CD4-positive, alpha-beta T cell treated with Interleukin-6 at 100 ng/mL for 8 hours (primary cell): ENCODE data around the gene GPM6B.

Experiments used
- DNase-seq: peaks from one replicate; pipeline ENCODE4 v3.0.0-alpha.2; 2020; ENCODE audit warnings: mixed read lengths, low spot score

GPM6B gene, protein sequence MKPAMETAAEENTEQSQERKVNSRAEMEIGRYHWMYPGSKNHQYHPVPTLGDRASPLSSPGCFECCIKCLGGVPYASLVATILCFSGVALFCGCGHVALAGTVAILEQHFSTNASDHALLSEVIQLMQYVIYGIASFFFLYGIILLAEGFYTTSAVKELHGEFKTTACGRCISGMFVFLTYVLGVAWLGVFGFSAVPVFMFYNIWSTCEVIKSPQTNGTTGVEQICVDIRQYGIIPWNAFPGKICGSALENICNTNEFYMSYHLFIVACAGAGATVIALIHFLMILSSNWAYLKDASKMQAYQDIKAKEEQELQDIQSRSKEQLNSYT

DNA sequence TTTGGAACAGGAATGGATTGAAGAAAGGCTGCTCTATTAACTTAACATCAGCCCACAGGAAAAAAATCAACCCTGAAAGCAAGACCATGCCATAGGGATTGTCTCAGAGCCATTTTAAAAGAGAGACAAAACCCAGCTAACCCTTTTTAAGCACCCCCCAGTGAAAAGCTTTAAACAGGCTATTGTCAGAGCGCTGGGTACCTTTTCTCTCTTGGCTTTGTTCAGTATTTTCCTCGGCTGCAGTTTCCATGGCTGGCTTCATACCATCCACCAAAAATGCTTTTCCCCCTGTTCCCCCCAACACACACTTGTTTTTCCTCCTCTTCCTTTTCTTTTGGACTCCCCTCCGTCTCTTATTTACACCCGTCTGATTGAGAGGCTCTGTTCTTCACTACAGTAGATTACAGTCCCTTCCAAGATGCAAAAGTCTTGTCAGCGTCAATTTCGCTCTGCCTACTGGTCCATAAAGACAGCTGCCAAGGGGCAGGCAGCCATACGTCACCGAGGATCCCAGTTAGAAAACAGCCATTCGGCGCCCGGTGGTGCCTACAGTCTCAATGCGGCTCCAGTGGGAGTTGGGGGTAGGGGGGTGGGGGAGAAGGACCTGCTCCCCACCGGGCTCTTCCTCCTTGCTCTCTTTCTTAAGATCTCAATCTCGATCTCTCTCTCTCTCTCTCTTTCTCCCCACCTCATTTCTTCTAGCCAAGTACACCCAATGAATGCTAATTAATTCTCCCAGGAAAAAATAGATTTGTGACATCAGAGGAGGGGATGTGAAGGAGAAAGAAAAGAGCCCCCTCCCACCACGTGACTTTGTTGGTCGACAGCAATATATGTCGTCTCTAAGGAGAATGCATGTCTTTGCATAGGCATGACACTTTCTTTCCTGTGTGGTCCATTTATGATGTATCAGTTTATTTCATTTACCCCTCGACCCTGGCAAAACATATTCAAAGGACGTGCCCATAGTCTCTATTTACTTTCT lies at the start of gene GPM6B:
GPM6B (minus strand) TSS at position 451 of the 985 bp plus-strand sequence; CDS start at position 262, 189 bp downstream.
- DNase-seq, result no peak

DNA sequence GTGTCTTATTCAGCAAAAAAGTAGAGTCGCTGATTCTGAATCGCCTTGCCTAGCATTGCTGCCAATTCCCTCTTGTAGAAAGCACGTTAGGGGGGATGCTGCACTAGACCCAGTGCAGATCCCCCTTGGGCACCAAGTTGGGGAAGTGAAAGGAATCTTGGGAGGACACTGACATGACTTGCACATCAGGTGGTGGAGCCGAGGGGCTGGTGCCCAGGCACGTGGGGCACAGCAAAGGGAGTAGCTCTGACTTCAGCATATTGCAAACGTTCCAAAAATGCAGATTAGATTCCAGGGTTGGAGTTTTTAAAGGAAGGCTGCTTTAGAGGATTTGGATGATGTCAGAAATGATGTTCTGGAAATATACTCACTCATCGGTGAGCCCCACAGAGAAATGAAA lies 47.4 kb upstream of the GPM6B start:
- DNase-seq, result no peak

DNA sequence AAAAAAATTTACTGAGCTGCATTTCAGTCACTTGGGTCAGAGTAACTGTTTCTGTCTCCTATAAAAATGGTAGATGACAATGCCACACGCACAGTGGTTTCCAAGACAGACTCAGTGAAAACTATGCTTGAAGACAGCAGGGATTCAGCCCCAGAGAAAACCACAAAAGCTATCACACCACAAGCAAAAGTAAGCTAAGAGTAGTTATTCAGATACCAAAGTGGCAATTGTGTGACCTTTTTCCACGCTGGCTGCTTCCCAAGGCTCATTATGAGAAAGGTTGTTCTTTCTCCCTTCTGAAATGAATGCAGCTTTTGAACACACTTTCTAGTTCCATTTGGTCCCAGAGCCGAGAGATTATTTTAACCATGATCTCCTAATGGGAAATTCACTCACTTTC lies 46.4 kb upstream of the GPM6B start:
- no peak for DNase-seq

DNA sequence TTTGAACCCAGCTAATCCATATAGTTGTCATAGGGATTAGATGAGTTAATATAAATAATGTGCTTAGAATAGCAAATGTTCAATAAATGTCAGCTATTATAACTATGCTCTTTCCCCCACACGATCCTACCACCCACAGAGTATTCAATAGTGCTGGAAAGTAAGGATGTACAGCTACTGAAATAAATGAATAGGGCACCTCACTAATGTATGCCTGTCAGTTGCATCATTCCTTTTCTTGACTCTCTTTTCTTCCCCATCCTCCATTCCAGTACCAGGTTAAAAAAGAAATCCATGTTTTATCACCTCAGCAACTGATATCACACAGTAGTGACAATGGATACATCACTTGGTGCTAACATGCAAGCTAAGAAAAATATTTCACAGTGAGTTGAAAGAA lies 42.8 kb upstream of the GPM6B start:
- no peak for DNase-seq

DNA sequence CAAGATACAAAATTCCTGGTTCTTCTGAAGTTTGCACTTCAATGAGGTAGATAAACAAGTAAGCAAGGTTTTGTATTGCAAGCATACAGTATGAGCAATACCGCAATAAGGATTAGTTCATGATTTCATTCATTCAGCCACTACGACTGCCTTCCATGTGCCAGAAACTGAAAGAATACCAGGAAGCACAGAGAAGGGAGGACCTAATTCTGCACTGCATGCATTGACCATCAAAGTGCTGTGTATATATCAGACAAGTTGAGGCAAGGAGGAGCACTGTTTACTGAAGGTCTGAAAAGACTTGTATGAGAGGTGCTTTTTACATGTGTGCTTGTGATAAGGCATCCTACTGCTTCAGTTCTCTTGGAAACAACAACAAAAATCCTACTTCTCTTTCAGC lies 40.9 kb upstream of the GPM6B start:
- DNase-seq, result no peak

DNA sequence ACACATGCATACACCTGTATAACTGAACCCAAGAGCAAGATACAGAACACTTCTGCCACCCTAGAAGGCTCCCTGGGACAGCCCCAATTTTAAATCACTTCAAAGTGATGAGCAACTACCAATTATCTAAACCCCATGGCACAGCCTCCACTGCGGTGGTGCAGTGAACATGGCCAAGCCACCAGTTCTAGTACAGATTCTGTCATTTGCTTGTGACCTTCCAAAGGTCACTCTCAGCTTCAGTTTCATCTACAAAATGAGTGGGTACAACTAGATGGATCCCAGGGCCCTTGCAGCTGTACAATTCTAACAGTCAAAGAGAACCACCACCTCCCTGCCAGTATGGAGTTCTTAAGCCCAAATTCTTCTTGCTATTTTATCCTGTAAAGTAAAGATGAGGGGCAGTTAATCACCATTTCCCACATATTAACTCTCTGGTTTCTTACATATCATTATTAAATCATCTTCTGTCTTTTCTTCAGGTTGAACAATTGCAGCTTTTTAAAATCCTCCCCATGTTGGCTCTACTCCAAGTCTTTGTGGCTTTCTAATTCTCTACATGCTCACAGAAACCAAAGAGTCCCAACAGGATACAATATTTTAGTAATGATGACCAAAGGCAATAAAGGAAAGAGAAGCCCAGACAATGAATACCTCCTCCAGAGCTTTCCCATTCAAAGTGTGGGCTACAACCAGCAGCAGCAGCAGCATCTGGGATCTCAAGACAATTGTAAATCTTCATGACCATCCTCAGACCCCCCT lies 39.0 kb upstream of the GPM6B start:
- DNase-seq, result no peak

DNA sequence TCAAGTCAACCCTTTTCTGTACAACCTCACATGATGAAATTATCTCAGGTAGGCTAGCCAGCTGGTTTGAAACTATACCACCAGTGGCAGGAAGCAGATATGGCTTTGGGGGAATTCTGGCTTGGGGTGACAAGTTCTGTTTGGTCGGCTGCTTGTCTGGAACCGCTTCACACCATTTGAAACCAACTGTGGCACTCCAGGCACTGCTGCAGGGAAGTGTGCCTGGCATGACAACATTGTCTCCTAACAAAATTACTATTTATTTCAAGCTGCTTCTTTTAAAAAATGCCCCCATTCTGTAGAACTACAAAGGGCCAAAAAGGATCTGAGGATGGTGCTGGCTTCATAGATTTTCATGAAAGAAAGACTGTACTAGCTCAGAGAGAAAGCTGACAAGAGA lies 37.1 kb upstream of the GPM6B start:
- DNase-seq, result no peak

DNA sequence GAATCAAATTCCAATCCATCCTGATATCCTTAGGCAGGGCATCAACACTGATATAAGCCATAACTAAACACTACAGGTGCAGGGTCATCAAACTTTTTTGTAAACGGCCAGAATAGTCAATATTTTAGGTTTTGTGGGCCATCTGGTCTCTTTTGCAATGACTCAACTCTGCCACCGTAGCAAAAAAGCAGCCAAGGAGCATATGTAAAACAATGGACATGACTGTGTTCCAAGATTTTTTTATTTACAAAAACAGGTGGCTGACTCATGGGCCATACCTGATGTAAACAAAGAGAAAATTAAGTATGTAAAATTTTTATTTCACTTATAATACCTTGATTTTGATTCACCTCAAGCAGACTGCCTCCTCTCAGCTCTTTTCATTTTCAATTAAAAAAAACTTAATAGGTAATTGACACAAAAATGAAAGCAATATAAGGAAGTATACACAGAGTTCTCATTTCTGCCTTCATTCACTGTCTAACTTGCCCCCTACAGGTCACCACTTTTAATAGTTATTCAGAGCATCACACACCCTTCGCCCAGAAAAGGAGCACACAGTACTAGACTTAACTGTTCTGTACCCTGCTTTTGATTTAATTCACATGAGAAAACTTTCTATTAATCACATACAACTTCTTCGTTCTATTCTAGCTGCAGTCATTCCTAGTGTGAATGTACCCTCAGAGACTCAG lies 35.3 kb upstream of the GPM6B start:
- DNase-seq, result no peak

DNA sequence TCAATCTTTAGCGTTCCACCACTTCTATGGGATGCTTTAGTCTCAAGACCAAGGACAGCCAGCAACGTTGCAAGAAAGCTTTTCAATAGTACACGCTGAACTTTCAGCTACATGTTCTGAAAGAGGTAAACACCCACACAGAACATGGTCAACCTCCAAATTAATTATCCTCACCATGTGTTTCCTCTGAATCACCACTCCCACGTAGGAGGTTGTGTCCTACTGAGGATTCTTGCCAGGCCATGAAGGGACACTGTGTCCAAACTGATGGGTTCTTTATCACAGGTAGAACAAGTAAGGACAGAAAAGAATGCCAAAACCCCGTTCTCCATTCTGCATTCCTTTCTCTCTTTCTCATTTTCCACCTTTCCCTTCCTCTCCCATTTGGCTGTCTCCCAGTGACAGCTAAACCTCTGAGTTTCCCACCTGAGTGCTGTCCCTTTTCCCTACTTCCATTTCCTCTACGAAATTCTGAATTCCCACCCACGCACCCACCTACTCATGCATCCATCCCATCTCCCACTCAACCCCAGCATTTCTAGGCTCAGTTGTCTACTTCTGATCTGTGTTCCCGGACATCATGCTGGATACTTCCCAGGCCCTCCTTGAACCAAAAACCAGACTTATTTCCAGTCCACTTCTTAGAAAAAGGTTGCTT lies 29.0 kb upstream of the GPM6B start:
- DNase-seq, result no peak

DNA sequence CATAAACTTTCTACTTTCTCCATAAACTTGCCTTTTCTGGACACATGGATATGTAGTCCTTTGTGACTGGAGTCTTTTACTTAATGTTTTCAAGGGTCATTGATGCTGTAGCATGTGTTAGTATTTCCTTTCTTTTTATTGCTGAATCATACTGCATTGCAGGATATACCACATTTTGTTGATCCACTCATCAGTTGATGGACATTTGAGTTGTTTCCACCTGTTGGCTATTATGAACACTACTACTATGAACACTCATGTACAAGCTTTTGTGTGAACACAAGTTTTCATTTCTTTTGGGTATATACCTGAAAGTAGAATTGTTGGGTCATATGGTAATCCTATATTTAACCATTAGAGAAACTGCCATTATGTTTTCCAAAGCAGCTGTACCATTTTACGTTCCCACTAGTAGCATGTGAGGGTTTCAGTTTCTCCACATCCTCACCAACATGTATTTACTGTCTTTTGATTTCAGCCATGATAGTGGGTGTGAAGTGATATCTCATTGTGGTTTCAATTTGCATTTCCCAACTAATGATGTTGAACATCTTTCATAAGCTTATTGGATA lies 26.3 kb upstream of the GPM6B start:
- DNase-seq, result no peak

DNA sequence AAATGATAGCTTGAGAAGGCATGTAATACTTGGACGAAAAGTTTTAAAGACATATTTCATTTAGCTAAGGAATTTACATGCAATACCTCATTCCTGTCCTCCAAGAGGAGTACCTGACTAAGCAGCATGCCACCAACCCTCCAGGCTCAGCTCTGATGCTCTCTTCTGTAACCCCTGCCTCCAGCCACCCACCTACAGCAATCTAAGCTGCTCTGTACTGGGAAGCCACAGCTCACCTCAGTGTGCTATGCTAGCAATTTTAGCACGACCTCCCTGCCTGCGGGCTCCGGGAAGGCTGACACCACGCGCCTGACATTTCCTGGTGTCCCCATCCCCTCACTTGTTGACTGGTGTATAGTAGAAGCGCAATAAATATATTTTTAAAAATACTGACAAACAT lies 23.2 kb upstream of the GPM6B start:
- no peak for DNase-seq

DNA sequence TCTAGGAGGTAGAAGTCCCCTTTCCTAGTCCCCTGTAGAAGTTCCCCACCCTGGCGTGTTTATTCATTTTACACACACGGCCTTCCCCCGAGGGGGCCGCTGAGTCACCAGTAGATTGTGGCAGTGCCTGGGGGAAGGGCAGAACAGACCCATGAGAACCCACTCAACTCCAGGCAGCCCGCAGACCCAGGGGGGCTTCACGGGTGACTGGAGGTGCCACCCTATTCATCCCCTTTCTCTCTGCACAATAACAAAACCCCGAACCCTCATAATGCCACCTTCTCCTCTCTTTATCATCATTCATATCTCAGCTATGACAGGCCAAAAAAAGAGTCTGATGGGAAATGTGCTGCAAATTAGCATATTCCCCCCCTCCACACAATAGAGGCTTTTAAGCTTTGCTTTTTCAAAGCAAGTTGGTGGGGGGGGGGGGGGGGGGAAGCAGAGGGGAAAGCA lies 20.4 kb upstream of the GPM6B start:
- no peak for DNase-seq

DNA sequence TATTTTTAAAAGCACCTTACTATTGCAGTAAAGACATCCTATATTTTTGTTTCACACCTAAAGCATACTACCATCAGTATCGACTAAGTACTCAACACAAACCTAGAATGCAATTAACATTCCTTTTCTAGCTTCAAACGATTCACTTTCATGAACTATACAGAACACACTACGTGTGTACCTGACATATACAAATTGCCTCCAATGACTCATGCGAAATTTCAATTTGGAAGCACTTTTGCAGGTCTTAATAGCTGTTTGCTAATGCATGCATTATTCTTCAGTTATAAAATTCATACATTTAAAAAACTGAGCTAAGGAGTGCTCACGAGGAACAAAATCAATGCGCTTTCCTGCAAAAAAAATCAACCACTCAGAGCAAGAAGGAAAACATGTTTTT lies 19.7 kb upstream of the GPM6B start:
- DNase-seq, result no peak

DNA sequence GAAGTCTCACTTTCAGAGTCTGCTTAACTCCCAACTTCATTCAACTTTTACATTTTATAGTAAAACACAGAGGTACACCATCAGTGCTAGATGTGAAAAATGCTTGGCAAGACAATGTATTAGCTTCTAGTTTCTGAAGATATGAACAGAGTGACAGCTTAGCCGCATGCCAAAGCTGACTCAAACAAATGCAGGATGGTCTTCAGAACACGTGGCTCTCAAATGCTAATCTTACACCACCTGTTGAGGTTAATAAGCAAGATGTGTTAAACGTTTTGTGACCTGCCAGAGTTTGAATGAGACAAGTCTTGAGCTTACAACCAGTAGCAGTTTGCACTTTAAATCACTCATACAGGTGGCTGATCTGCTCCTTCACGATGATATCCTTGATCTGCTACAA lies 18.9 kb upstream of the GPM6B start:
- no peak for DNase-seq

DNA sequence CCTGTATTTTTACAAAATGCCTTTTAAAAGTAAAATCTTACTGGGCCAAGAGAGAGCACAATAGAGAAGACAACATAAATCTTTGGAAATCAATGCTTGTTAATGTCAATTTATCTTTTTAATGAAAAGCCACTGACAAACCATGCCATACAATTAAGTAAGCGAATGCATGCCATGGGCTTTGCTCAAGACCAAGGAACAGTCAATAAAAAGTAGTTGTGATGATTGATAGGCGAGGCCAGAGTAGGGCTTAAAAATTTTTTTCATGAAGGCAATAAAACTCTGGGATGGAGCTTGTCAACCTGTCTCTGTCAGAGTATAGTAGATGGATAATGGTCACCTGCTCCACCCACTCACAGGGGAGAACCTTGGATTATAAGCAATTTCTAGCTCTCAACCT lies 17.5 kb upstream of the GPM6B start:
- DNase-seq, result no peak

DNA sequence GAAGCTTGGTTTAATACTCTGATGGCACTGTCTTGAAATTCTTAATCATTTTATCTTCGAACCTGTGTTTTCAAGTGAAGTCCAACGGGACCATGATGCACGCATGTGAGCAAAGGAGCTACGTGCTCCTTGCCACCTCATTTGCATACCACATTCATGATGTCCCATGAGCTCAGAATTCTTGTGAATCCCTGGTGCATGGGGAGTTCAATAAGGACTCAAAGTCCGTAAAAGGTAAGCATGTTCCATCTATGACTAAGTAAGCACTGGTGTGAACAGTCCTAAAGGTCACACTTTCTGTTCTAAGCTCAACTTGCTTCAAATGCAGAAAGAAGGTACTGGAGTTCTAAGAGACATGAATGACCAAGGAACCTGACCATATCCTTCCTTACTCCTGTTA lies 13.1 kb upstream of the GPM6B start:
- no peak for DNase-seq

DNA sequence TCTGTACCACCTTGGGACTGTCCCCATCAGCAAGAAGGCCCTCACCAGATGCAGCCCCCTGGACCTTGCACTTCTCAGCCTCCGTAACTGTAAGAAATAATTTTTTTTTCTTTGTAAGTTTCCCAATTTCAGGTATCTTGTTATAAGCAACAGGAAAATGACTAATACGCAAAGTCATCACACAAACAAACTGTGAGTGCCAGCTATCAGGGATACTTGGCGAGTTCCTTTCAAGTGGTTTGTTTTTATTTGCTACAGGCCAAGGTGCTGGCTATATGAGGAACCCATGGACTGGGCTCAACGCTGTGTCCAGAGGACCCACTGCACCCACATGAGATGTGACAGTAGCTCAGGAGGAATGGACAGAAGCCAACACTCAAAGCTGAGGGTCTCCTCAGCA lies 11.5 kb upstream of the GPM6B start:
- DNase-seq, result no peak

DNA sequence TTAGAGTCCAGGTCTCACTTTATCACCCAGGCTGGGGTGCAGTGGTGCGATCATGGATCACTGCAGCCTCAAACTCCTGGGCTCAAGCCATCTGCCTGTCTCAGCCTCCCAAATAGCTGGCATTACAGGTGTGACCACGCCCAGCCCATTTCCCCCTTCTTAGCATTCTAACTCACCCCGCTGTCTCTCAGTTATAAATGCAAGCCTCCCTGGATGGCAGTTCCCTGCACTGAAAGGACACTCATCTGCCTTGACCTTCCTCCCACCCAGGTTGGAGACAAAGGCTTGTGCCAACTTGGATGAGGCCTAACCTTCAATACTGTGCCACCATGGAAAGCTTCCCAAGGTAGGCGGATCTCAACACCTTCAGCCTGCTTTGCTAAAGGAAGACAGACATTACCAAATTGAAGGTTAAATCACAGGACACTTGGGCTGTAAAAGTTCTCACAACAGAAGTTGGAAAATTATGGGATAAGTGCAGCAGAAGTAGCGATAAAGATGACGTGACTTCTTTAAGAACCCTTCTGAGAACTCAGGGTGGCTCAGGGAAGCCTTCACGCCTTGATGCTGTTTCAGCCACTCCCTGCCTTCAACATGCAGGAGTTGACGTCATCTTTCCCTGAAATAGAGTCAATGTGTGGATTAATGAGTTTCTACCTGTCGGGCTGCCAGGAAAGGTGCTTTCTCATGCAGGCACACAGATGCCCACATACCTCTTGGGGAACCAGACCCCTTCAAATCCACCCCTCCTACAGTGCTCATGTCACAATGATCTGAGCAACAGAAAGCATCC lies 10.6 kb upstream of the GPM6B start:
- DNase-seq, result no peak

DNA sequence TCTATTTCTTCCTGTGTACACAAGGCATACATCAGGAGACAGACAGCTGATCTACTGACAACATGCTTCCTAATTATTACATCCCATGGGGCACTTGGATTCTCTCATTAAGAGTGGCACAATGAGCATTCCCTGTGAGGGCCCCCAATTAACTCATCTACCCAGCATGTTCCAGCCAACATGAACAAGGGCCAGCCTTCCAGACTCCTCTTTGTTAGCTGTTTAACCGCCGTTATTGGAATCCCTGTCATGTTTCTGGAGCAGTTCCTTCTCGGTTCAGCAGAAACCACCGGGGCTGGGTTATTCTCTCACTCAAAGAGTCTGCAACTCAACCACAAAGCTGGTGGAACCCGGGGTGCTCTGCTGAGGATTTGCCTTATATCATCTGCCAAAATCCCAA lies 9.9 kb upstream of the GPM6B start:
- DNase-seq, result no peak

DNA sequence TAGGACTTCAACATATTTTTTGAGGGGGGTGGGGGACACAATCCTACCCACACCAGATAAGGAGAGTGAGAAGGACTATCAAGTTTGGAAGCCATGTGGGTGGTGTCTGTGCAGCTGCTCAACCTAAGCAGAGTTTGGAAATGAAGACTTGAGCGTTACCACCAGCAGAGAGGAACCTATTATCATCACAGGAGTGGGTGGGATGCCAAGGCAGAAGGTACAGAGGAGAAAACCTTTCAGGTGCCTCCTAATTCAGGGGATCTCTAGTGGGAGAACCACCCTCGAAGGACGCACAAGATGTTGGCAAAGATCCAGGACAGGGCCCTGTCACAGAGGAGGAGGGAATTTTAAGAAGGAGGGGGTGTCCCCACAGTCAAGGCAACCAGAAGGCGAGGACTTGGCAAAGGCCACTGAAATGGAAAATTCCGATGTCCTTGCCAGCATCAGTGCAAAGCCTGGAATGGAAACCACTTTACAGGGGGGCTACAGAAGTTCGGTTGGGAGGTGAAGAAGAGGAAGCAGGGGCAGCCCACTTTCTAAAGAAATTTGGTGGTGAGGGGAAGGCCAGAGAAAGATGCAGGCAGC lies 8.4 kb upstream of the GPM6B start:
- DNase-seq, result no peak
